HepG2 (cell line): ENCODE measurements around the gene FAM180A. TPM values are rescaled to one million over a fixed set of nuclear protein-coding genes. Genes with fewer than 3 reads are reported as not detected.

Source experiments
- ATAC-seq: fragments of 200-7000 bp; cut with Tn5 transposase; 3 replicates; pipeline ENCODE4 v1.9.1; 2020; ENCODE audit warnings: mild to moderate bottlenecking, moderate library complexity
- BruUV-seq: library from RNA; stranded (reverse); fragments of 400-500 nt; replicated peaks from 2 replicates; lab custom pipeline; 2021; lab: Mats Ljungman, UMichigan
- CTCF ChIA-PET: fragments of 300-600 bp; formaldehyde crosslinking; extraction: SDS; loops from one replicate; lab custom pipeline; 2021; ENCODE audit warnings: low total read pairs, inconsistent platforms, low intra/inter-chr PET ratio; lab: Yijun Ruan, JAX
- POLR2A ChIA-PET: fragments of 350-600 bp; sonication (Branson Sonifier 250); formaldehyde crosslinking; loops from one replicate; lab custom pipeline; 2020; ENCODE audit warnings: antibody characterized with exemption, inconsistent platforms; lab: Yijun Ruan, JAX
- DNase-seq: peaks from one replicate; pipeline ENCODE4 v3.0.0-alpha.2; 2015; ENCODE audit warnings: low spot score
- FAIRE-seq: peaks from 3 replicates; lab custom pipeline; 2011; peaks lifted over from hg19 to GRCh38; lab: Jason Lieb, UNC
- H2AFZ ChIP-seq: one replicate; pipeline ENCODE4 v1.6.1; 2011; ENCODE audit warnings: low read length, inconsistent platforms
- H3K27ac ChIP-seq: fragments of 300-600 bp; 3 replicates; pipeline ENCODE4 v1.8.0; 2011; ENCODE audit warnings: mixed run types, mild to moderate bottlenecking, mixed read lengths, low read length, inconsistent platforms; ENCODE audit not compliant: insufficient read depth; ENCODE audit errors: extremely low read length
- H3K27me3 ChIP-seq, 2 experiments: fragments of 200-600 bp in 1 of 2; 2 replicates in 1 of 2; 3 replicates in 1 of 2; pipeline versions ENCODE4 v1.6.0 to v1.8.0; 2011; ENCODE audit warnings: low read length in 2 of 2, mild to moderate bottlenecking in 2 of 2, moderate library complexity in 2 of 2, inconsistent platforms in 1 of 2; ENCODE audit not compliant: insufficient read depth in 2 of 2, control insufficient read depth in 1 of 2
- H3K36me3 ChIP-seq, 2 experiments: fragments of 200-600 bp in 1 of 2; replicated peaks in 1 of 2; 2 replicates in 1 of 2; 3 replicates in 1 of 2; pipeline versions ENCODE4 v1.5.1 to v1.8.0; 2011; ENCODE audit warnings: low read length in 2 of 2, inconsistent platforms in 1 of 2; ENCODE audit not compliant: insufficient read depth in 2 of 2, control insufficient read depth in 1 of 2
- H3K4me1 ChIP-seq: 2 replicates; pipeline ENCODE4 v1.5.1; 2012; ENCODE audit warnings: low read length, inconsistent platforms; ENCODE audit not compliant: insufficient read depth
- H3K4me2 ChIP-seq: 2 replicates; pipeline ENCODE4 v1.6.0; 2011; ENCODE audit warnings: low read depth, low read length, inconsistent platforms
- H3K4me3 ChIP-seq, 3 experiments: fragments of 200-600 bp in 1 of 3; sonication (generic), shearing (Covaris generic) in 1 of 3; replicated peaks in 1 of 3; 2 replicates each; pipeline ENCODE4 v1.5.1; 2011 to 2016; ENCODE audit warnings: low read length in 3 of 3, inconsistent platforms in 2 of 3, low read depth in 2 of 3, mild to moderate bottlenecking in 2 of 3, control low read depth in 1 of 3, mixed read lengths in 1 of 3; ENCODE audit not compliant: insufficient read depth in 1 of 3
- H3K79me2 ChIP-seq: one replicate; pipeline ENCODE4 v1.6.1; 2011; ENCODE audit warnings: low read length, inconsistent platforms; ENCODE audit not compliant: insufficient read depth
- H3K9ac ChIP-seq: 2 replicates; pipeline ENCODE4 v1.6.0; 2011; ENCODE audit warnings: mild to moderate bottlenecking, low read depth, low read length, inconsistent platforms; ENCODE audit not compliant: insufficient read depth
- H3K9me3 ChIP-seq: 2 replicates; pipeline ENCODE4 v1.5.1; 2012; ENCODE audit warnings: mild to moderate bottlenecking, low read length
- H4K20me1 ChIP-seq: 2 replicates; pipeline ENCODE4 v1.6.0; 2011; ENCODE audit warnings: inconsistent platforms, mild to moderate bottlenecking, low read length, moderate library complexity; ENCODE audit not compliant: insufficient read depth
- ESRRA ChIP-seq: sonication (generic); formaldehyde crosslinking; IDR thresholded peaks from 2 replicates; pipeline ENCODE4 v1.5.1; 2020; ENCODE audit warnings: mild to moderate bottlenecking, low read depth, missing genetic modification reagents
- POGZ ChIP-seq: sonication (generic); formaldehyde crosslinking; IDR thresholded peaks from 2 replicates; pipeline ENCODE4 v1.4.0; 2020; ENCODE audit warnings: mild to moderate bottlenecking, missing genetic modification reagents
- U2AF1 ChIP-seq: fragments of 200-400 bp; formaldehyde crosslinking; optimal IDR thresholded peaks from 2 replicates; pipeline ENCODE3; 2017; ENCODE audit warnings: mild to moderate bottlenecking, low read depth, low read length
- ZBTB7B ChIP-seq: sonication (generic); formaldehyde crosslinking; IDR thresholded peaks from 2 replicates; pipeline ENCODE4 v1.4.0; 2020; ENCODE audit warnings: missing genetic modification reagents
- ZNF121 ChIP-seq: sonication (generic); formaldehyde crosslinking; IDR thresholded peaks from 2 replicates; pipeline ENCODE4 v1.5.0; 2020; ENCODE audit warnings: mild to moderate bottlenecking, missing genetic modification reagents
- ZNF589 ChIP-seq: sonication (generic); formaldehyde crosslinking; conservative IDR thresholded peaks from 2 replicates; pipeline ENCODE4 v1.8.0; 2022; ENCODE audit warnings: mild to moderate bottlenecking, moderate library complexity, missing genetic modification reagents
- WGBS: methylation state at CpG from one replicate; pipeline ENCODE4 v1.1.6; 2017; ENCODE audit warnings: low lambda C conversion rate; 5-methylcytosine and 5-hydroxymethylcytosine counted together
- in situ Hi-C: cut with HindIII; loops from 2 replicates; pipeline ENCODE4 v1.10.0; 2017; ENCODE audit warnings: low pct_unique_long_range_greater_than_20kb; ENCODE audit not compliant: extremely low pct_ligation_motif_present
- intact Hi-C: fragments of 100-400 bp; cut with micrococcal nuclease; formaldehyde crosslinking; loops from one replicate; pipeline ENCODE4 v1.10.0; 2022; ENCODE audit not compliant: unreplicated experiment
- polyA plus RNA-seq, 8 experiments: library from polyadenylated mRNA; depleted of rRNA in 3 of 8; stranded (reverse) in 7 of 8; unstranded in 1 of 8; fragments of >200 nt; fragmentation: Illumina TruSeq in 4 of 8; extraction: Trizol in 4 of 8; gene quantifications; 2 replicates each; pipeline versions ENCODE4 v1.2.1 to v1.2.3, GENCODE V29; 2011 to 2016; ENCODE audit warnings: low read depth in 4 of 8, missing spikeins in 1 of 8, mixed read lengths in 1 of 8; ENCODE audit not compliant: insufficient read depth in 1 of 8
- total RNA-seq, 5 experiments: library from RNA; depleted of rRNA; stranded (reverse); fragments of >200 nt; fragmentation: Illumina TruSeq; extraction: Trizol; gene quantifications; 2 replicates each; pipeline ENCODE4 v1.2.3, GENCODE V29; 2016; ENCODE audit warnings: low read depth in 1 of 5
- TF ChIP-seq, protein P1 (sequence below): IDR thresholded peaks from 2 replicates; pipeline ENCODE4 v1.6.1; 2018; ENCODE audit warnings: missing genetic modification reagents, mild to moderate bottlenecking, missing compliant biosample characterization
- TF ChIP-seq, protein P2 (sequence below): sonication (generic); formaldehyde crosslinking; IDR thresholded peaks from 2 replicates; pipeline ENCODE4 v1.4.0; 2020; ENCODE audit warnings: missing genetic modification reagents, mild to moderate bottlenecking, borderline replicate concordance
- TF ChIP-seq, protein P3 (sequence below): sonication (generic); formaldehyde crosslinking; IDR thresholded peaks from 2 replicates; pipeline ENCODE4 v1.4.0; 2020; ENCODE audit warnings: mild to moderate bottlenecking, low read depth, missing genetic modification reagents

FAM180A gene
- total and polyA plus RNA-seq, 2 of the 13 experiments (the other 11 are each of a cell fraction or from before 2014, with no cell fraction given) = not detected

DNA sequence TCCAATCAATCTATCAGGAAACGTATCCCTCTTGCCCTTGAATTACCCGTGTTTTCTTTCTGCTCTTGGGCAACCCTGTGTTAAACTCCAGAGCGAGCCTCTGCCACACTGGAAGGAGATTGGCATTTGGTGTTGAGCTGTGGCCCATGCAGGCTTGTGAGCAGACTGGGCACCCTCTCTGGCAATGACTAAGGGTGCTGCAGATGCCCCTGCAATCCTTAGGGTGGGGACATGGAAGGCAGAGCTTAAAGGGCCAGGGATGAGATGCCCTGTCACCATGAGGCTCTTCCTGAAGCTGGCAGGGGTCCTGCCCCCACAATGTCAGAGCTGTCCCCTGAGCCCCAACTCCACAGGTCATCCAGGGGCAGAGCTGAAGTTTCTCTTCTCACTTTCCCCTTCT is 19.5 kb upstream of the FAM180A start:
- no peak overlapping the region for H3K9ac ChIP-seq
- DNase-seq (no peak), ATAC-seq (no peak), FAIRE-seq (no peak)
- peaks cover 4 to 33% of the 10 kb centered on the region in 2 experiments; a peak in 4 of 5 replicates for H3K27me3 ChIP-seq
- H3K79me2 ChIP-seq = no peaks in the 10 kb centered on the region
- no TSS peak for BruUV-seq
- in situ Hi-C loops (no loop called here), intact Hi-C loops (no loop called here)
- TF ChIP-seq, protein P1, sequence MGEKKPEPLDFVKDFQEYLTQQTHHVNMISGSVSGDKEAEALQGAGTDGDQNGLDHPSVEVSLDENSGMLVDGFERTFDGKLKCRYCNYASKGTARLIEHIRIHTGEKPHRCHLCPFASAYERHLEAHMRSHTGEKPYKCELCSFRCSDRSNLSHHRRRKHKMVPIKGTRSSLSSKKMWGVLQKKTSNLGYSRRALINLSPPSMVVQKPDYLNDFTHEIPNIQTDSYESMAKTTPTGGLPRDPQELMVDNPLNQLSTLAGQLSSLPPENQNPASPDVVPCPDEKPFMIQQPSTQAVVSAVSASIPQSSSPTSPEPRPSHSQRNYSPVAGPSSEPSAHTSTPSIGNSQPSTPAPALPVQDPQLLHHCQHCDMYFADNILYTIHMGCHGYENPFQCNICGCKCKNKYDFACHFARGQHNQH = no peak
- no peak for TF ChIP-seq ZBTB7B (CRISPR knock-in tag)
- no peak for TF ChIP-seq ESRRA
- no peak for TF ChIP-seq POGZ (CRISPR knock-in tag)
- no peak for TF ChIP-seq U2AF1
- H3K4me2 ChIP-seq = no peak overlapping the region
- no peak overlapping the region for H3K4me3 ChIP-seq
- no peak overlapping the region for H2AFZ ChIP-seq
- WGBS = 0% methylated on average over 3 of the region's 3 CpGs
- H3K9me3 ChIP-seq = no peaks in the 10 kb centered on the region
- no peaks in the 10 kb centered on the region for H3K4me1 ChIP-seq
- POLR2A ChIA-PET = no interaction called here
- H4K20me1 ChIP-seq = no peaks in the 10 kb centered on the region
- no peaks in the 10 kb centered on the region for H3K36me3 ChIP-seq
- CTCF ChIA-PET = no interaction called here
- no peak overlapping the region for H3K27ac ChIP-seq

DNA sequence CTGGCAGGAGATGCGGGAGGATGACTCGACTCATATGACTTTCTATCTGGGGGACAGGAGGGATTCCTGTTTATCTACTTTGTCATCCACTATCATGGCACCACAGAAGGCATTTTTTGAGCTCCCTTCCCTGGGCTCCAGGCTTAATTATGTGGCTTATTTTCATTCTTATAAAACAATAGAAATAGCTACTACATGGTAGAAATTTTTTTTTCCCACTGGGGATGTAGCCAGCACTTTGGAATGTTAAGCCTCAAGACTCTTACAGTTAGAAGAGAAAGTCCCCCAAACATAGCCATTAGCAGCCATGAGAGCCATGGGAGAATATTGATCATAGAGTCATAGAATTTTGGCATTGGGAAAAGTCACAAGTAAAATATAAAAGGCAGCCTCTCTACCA is 14.6 kb upstream of the FAM180A start:
- intact Hi-C loops = no loop called here
- Histone ChIP-seq H3K4me3 (no peak overlapping the region), H3K9me3 (no peaks in the 10 kb centered on the region), H3K27me3 (peaks cover 6 to 43% of the 10 kb centered on the region in 2 experiments; a peak in 4 of 5 replicates), H2AFZ (no peak overlapping the region), H3K4me1 (peaks cover 5% of the 10 kb centered on the region; the same call in 1 of the 2 replicates), H4K20me1 (no peaks in the 10 kb centered on the region), H3K9ac (no peak overlapping the region), H3K4me2 (no peak overlapping the region), H3K36me3 (no peaks in the 10 kb centered on the region), H3K27ac (no peak overlapping the region), H3K79me2 (no peaks in the 10 kb centered on the region)
- TF ChIP-seq ZNF589 (CRISPR knock-in tag) (no peak), ZNF121 (CRISPR knock-in tag) (no peak)
- TF ChIP-seq, protein P2, sequence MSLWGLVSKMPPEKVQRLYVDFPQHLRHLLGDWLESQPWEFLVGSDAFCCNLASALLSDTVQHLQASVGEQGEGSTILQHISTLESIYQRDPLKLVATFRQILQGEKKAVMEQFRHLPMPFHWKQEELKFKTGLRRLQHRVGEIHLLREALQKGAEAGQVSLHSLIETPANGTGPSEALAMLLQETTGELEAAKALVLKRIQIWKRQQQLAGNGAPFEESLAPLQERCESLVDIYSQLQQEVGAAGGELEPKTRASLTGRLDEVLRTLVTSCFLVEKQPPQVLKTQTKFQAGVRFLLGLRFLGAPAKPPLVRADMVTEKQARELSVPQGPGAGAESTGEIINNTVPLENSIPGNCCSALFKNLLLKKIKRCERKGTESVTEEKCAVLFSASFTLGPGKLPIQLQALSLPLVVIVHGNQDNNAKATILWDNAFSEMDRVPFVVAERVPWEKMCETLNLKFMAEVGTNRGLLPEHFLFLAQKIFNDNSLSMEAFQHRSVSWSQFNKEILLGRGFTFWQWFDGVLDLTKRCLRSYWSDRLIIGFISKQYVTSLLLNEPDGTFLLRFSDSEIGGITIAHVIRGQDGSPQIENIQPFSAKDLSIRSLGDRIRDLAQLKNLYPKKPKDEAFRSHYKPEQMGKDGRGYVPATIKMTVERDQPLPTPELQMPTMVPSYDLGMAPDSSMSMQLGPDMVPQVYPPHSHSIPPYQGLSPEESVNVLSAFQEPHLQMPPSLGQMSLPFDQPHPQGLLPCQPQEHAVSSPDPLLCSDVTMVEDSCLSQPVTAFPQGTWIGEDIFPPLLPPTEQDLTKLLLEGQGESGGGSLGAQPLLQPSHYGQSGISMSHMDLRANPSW (CRISPR knock-in tag) = no peak
- TF ChIP-seq, protein P3, sequence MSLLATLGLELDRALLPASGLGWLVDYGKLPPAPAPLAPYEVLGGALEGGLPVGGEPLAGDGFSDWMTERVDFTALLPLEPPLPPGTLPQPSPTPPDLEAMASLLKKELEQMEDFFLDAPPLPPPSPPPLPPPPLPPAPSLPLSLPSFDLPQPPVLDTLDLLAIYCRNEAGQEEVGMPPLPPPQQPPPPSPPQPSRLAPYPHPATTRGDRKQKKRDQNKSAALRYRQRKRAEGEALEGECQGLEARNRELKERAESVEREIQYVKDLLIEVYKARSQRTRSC (CRISPR knock-in tag) = no peak
- in situ Hi-C loops = no loop called here
- ATAC-seq = no peak
- ChIA-PET CTCF (no interaction called here), POLR2A (no interaction called here)
- no peak for FAIRE-seq
- WGBS = no CpG with 5 or more reads among the region's 2 CpGs
- BruUV-seq = no TSS peak
- DNase-seq = no peak
